Ovary (tissue), 3 donors: ENCODE measurements around the gene ELAVL2.

Experiments used
- CTCF ChIP-seq, 3 donors: fragments of 450-650 bp in 2 of 3; fragments of 200-600 bp in 1 of 3; IDR thresholded peaks; one replicate each; pipeline versions ENCODE4 v1.5.1 to v1.8.0; 2016 to 2022; ENCODE audit warnings: antibody characterized with exemption in 3 of 3, mild to moderate bottlenecking in 1 of 3
- EP300 ChIP-seq: sonication (generic); formaldehyde crosslinking; IDR thresholded peaks from one replicate; pipeline ENCODE4 v1.6.1; 2017; ENCODE audit warnings: antibody characterized with exemption
- POLR2A ChIP-seq: fragments of 450-650 bp; IDR thresholded peaks from one replicate; pipeline ENCODE4 v1.6.1; 2017; ENCODE audit warnings: antibody characterized with exemption, mild to moderate bottlenecking, moderate library complexity
- donor health status: DM: no; HTN: no; CAD: no.

DNA sequence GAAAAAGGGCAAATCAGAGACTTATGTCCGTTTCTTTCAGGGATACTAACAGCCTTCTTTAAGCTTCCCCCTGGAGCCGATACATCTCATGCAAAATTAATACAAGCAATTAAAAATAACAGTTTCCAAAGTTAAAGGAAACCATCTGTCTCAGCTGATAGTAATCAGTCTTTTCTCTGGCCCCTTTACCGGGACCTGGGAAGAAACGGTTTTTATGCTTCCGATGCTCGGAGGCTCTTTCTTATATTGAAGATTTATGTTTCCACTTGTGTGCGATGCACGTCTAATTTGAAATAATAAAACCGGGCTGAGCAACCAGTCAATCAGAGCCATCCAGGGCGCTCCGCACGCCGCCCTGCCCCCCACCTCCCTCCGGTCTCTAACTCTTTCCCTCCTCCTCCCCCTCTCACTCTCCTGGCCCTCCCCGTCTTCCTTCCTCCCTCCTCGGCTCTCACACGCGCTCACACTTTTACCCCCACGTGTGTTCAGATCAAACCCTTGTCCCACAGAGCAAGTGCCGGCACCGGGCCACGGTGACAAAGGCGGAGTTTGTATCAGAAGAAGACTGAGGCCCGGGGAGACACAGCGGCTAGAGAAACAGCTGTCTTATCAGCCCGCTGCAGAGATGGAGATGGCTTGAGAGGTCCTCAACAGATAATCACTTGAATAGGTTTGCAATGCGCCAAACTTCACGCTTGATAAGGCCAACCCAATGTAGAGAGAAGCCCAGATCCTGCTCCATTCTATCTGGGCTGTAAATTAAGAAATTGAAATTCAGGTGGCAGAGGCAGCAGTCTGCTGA is 5.1 kb upstream of the ELAVL2 start:
- TF ChIP-seq CTCF (IDR thresholded peaks at IDR 0.05), result no peak
- no peak for TF ChIP-seq POLR2A
- TF ChIP-seq EP300, result no peak
